Right ventricle myocardium inferior (tissue), 1 donor: ENCODE data around the gene CHST11. TPM values are rescaled to one million over a fixed set of nuclear protein-coding genes. Genes with fewer than 3 reads are reported as not detected.
A peak's percentile ranks its signal among the peaks of the same experiment; 100 is the strongest.
"Not testable (repeated sequence)": the region's sequence is repeated elsewhere in the genome, so short reads cannot be mapped to it uniquely, and the experiment has no call there.

Experiments
- ATAC-seq: fragments of 200-7000 bp; cut with Tn5 transposase; one replicate; pipeline ENCODE4 v1.9.1; 2020; ENCODE audit warnings: mild to moderate bottlenecking, moderate library complexity
- DNase-seq: peaks from one replicate; pipeline ENCODE4 v3.0.0; 2021; ENCODE audit errors: missing footprints
- intact Hi-C: fragments of 100-400 bp; cut with DNase I; formaldehyde crosslinking; loops from one replicate; pipeline ENCODE4 v1.11.0; 2022
- total RNA-seq: library from RNA; stranded (reverse); fragmentation: NEBNext Ultra II Directional; extraction: Animal tissue kit (Norgen Biotek cat#: 25700); gene quantifications from one replicate; pipeline ENCODE4 v1.2.1, GENCODE V29; 2021
- donor health status: DM: no; HTN: yes; CAD: no; lungs with severe emphysema.

Gene CHST11
- total RNA-seq, 1 donor from 2014 or later = 3.7 TPM

DNA sequence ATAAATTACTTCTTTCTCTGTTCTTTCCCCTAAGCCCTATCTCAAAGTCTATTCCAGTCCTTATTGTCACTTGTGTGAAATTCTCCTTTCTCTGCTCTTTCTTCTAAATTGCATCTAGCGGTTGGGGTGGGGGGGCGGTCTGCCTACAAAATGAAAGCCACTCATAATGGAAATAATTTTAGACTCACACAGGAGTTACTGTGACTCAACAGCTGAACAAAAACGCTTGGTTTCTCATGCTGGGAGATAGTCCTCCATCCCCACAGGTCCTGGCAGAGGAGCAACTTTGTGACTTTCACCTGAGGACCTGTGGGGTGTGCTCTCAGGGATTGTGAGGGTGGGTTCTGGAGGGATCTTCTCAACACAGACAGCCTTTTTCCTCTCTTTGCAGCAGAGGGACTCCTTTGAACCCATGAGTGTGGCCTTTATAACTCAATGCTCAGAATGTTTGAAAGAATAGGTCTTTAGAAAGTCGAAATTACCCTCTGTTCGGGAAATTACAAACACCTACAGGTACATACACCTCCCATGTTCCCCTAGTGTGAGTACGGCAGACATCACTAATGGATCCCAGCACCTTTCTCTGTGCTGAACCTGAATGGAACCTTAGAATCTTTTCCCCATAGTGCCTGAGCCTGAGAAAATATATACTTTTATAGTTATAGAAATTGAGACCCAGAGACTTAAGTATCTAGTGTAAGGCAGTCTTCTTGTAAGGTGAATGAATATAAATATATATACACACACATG, 109.7 kb downstream of the CHST11 start:
- DNase-seq (no peak), ATAC-seq (no peak)
- intact Hi-C loops = no loop called here

DNA sequence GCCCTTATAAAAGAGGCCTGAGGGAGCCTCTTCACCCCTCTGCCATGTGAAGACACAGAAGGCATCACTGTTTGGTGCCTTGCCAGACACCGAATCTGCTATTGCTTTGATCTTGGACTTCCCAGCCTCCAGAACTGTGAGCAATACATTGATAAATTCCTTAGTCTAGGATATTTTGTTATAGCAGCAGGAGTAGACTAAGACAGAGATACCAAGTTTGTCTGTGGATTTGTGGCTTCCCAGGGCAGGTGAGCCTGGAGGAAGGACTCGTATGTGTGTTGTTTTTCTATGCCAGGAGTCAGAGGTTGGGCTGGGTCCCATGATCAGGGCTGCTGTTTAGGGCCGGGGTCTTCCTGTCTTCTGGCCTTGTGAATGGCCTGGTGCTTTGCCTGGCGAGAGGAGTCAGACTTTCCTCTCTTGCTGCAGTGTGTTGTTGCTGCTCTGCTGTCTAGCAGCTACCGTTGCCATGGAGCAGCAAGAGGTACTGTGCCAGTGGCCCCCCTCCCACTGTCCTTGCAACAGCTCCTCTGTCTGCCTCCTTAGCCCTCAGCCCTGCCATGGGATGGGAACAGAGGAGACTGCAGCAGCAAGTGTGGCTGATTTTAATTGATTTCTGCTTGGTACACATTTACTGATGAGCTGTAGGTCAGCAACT, 111.2 kb downstream of the CHST11 start:
- DNase-seq = no peak

DNA sequence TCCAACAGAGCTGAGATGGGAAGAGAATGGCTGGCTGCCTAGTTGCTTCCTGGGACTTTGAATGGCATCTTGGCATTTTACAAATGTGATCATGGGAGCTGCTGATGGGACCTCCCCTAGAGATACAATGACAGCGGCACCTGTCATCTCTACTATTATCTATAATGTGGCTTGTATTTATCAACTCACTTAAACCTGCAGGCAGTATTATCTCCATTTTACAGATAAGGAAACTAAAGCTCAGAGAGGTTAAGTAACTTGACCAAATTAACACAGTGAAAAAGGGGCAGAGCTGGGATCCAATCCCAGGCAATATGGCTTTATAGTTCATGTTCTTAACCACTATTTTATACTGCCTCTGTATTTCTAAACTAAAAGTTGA, 111.7 kb downstream of the CHST11 start:
- ATAC-seq = no peak
- DNase-seq = no peak
- intact Hi-C loops = no loop called here

More for the DNA sequence above, 111.2 kb downstream of the CHST11 start:
- intact Hi-C loops = no loop called here
- ATAC-seq = no peak

DNA sequence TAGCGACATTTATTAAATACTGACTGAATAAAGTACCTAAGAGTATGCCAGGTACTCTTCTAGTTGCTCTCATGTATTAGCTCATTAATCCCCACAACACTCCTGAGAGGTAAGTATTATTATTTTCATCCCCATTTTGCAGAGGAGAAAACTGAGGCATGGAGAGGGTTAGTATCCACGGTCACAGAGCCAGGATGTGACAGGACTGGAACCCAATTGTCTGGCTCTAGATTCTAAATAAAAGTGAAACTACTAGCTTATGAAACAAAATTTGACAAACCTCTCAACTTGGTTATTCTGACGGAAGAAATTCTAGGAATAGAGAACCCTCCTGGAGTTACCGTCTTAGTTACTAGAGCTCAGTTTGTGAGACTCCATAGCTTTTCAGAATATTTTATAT, 112.2 kb downstream of the CHST11 start:
- no peak for DNase-seq
- intact Hi-C loops = no loop called here

DNA sequence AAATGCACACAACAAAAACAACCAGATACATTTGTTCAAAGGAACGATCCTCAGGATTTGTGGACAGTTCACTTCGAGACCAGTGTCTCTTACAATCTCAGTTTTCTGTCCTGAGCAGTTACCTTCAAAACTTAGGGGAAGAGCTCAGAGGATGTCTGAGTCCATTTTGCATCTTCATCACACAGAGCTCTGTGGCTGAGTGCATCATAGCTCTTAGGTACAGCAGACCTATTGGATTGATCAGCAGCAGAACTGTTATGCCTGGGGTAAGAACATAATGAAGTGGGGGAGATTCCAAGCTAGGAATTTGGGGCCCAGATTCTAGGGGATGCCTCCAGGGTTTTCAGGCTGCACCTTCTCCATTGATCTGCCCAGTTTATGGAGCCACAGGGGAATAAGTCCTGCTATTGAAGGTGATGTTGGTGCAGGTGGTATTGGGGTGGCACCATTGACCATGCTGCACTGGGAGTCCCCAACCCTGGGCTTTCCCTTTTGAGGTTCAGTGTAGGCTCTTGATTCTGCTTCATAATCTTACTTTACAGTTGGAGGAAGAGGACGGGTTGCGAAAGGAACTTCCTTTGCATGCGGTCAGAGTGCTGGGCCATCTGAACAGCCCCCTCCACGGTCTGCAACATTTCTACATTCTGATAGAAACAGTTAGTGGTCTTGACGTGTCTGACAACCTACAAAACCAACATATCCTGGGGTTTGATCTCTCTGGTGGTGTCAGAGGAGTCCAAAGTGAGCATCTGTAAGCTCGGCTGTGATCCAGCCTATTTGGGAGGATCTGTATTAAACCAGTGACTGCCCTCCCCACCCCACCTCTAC, 112.8 kb downstream of the CHST11 start:
- DNase-seq = no peak
- intact Hi-C loops = no loop called here
- peak; percentile 54 for ATAC-seq

More for the DNA sequence above, 112.2 kb downstream of the CHST11 start:
- no peak for ATAC-seq

DNA sequence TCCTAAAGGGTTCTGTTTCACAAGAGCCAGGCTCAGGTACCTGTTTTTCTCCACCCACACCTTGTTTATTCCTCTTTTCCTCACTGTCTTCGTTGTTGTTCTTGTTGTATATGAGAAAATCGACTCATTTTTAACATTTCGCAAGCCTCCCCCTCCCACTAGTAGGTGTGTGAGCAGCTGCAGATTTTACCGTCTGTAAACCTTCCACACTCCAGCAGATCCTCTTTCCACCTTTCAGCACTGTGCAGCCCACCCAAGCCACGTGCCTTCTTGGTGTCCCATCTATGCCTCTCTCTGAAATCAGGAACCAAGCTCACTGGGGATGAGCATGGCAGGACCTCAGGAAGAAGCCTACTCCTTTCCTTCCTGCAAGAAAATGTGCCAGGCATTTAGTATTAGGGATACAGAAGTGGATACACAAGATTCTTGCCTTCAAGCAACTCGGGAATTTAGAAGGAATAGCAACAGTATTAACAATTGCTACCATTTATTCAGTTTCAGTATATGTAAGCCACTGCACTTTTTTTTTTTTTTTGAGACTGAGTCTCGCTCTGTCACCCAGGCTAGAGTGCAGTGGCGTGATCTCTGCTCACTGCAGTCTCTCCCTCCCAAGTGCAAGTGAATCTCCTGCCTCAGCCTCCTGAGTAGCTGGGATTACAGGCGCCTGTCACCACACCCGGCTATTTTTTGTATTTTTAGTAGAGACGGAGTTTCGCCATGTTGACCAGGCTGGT, 113.6 kb downstream of the CHST11 start:
- DNase-seq (no peak), ATAC-seq (peak; percentile 20)
- intact Hi-C loops = no loop called here

DNA sequence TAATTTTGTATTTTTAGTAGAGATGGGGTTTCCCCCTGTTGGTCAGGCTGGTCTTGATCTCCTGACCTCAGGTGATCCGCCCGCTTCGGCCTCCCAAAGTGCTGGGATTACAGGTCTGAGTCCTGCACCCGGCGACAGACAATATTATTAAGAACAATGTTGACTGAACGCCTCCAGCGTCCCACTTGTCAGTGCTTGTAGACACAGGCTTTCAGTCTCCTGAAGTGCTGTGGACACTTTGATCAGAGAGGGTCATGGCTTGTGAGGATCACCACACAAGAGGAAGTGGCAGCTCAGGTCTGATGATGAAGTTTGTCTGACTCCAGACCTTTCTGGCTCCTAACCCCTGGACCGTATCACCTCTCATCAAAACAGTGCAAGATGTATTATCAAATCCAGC, 114.6 kb downstream of the CHST11 start:
- ATAC-seq (no peak), DNase-seq (no peak)
- intact Hi-C loops = no loop called here

DNA sequence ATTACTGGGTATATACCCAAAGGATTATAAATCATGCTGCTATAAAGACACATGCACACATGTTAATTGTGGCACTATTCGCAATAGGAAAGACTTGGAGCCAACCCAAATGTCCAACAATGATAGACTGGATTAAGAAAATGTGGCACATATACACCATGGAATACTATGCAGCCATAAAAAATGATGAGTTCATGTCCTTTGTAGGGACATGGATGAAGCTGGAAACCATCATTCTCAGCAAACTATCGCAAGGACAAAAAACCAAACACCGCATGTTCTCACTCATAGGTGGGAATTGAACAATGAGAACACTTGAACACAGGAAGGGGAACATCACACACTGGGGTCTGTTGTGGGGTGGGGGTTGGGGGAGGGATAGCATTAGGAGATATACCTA, 117.6 kb downstream of the CHST11 start:
- intact Hi-C loops, ATAC-seq, DNase-seq: not testable (repeated sequence)

DNA sequence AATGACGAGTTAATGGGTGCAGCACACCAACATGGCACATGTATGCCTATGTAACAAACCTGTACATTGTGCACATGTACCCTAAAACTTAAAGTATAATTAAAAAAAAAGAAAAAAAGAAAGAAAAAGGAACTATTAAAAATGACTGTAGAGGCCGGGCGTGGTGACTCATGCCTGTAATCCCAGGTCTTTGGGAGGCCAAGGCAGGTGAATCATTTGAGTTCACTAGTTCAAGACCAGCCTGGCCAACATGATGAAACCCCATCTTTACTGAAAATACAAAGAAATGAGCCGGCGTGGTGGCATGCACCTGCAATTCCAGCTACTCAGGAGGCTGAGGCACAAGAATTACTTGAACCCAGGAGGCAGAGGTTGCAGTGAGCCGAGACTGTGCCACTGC, 118.0 kb downstream of the CHST11 start:
- ATAC-seq, intact Hi-C loops, DNase-seq: not testable (repeated sequence)

DNA sequence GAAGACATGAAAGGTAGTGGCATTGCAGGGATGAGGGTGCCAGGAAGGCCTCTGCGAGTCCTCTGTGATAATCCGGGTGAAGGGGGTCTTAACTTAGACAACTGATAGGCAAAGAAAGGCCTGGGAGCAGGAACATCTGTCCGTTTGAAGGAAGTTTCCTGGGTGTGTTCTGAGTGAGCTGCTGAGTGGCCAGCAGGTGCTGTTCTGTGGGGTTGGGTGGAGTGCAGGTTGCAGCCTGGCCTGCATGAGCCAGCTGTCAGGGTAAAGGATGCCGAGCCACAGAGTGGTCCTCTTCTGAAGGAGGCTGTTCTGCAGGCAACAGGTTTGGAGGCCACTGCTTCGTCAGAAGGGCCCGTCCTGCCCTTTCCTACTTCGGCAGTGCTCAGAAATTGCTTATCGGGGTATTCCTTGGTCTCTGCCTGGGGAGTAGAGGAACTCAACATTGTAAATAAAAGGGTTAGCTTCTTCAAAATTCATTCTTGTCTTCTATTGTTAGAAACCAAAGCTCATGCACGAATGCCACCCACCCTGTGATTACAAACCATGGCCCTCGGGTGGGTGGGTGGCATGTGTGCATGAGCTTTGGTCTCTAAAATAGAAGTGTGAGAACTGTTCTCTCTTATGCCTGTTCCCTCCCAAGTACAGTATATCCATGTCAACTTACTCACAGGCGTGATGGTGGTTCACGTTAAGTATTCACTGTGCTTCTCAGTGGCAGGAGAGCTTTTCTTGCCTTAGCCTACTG, 118.9 kb downstream of the CHST11 start:
- DNase-seq (no peak), ATAC-seq (no peak)
- intact Hi-C loops = no loop called here

DNA sequence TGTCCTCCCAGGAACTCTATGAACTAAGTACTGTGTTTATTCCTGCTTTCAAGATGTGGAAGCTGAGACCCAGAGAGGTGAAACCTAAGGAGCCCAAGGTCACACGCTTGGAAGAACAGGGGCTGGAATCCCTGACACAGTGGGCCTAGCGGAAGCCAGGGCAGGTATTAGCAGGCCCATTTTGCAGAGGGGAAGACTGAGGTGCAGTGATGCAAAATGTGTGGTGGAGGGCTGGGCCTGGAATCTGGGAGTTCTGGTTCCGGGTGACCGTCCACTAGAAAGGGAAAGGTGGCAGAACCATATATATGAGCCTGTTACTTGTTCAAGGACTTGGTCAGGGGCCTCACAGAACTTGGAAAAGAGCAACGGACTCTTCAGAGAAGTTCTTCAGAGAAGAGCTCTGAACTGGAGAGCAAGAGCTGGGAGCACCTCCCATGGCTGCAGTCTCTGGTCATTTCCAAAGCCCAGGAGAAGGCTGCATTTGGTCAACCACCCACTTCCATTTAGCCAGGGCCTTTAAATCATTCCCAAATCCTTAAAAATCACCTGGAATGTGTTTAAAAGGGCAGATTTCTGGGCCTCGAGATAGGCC, 119.5 kb downstream of the CHST11 start:
- intact Hi-C loops = no loop called here
- DNase-seq = no peak
- ATAC-seq = no peak

DNA sequence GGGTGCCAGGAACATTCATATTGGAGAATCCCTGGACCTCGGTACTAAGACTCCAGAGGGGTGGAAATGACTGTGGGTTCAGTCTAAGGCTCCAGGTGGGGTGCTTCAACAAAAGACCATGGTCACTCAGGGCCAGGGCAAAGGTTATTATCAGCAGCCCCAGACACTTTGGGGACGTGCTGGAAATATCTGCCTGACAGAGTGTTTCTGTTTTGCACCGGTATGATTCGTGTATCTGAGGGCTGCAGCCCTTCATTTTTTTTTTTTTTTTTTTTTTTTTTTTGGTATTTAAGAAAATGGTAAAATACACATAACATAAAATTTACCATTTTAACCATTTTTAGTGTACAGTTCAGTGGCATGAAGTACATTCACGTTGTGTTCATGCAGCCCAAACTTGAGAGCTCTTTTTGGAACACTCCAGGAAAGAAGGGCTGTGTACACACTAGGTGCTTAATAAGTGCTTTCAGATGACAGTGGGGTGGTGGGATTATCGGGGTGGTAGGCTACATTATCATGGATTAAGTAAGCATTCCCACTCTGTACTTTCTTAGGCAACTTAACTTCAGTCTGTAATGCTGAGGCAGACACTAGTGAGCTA, 120.3 kb downstream of the CHST11 start:
- no peak for DNase-seq
- ATAC-seq = no peak
- intact Hi-C loops = no loop called here

DNA sequence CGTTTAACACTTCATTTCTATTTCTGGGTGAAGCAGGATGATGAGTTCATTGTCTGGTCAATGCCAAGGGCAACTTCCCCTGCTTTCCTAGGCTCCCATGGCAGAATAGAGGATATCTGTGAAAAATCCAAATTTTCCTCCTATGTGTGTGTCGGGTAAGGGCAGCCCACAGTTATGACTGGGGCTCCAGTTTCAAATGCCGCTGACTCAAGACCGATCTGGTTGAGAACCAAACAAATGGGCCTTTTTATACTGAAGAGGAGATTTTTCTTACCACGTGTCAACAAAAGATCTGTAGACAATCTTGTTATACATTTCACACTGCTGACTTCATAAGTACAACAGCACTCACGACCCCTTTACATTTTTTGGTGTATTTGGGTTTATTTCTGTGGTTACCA, 120.8 kb downstream of the CHST11 start:
- ATAC-seq = no peak
- no peak for DNase-seq
- intact Hi-C loops = no loop called here

DNA sequence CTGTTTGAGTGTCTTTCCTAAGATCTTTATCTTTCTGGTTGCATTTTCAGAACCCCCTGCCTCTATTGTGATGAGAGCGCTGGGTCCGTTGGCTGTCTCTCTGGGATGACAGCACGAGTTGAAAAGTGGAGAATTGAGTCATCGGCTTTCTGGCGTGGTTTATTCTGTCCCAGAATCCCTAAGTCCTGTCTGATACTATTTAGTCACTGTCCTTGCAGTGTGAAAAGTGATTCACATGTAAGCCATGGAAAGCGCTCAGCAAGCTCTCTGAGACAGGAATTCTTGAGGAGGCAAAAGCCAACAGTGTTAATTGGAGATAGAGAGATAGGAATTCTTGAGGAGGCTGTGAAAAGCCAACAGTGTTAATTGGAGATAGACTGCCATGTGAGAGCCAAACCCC, 121.7 kb downstream of the CHST11 start:
- intact Hi-C loops = no loop called here
- ATAC-seq (no peak), DNase-seq (no peak)

DNA sequence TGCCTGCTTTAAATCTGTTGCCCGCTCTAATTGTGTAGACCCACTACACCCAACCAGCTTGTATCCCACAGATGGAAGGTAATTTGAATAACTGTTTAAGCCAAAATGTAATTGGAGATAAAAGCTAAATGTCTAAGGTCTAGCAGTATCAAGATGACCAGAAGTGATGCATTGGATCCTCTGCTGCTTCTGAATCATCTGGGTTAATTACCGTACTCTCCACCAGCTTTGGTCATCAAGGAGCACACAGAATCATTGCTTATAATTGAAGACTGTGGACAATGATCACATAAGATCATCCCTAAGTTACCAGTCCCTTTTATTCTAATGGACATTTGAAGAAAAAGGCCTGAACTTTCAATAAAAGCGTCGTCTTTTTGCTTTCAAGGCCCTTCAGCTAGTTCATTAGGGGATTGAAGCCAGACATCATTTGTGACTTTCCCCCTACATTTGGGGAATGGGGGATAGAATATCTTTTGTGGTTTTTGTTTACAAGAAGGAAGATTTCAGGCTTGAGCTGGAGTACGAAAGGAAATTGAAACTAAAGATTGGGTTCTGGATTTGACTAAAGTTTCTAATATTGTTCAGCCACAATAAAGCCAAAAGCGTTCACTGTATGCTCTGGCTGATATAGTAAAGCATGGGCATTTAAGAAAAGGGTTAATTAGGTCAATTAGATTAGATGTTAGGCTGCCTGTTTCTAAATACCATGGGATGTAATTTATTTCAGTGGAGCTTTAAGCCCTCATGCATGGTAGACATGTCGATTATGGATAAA, 123.2 kb downstream of the CHST11 start:
- ATAC-seq (no peak), DNase-seq (no peak)
- intact Hi-C loops = no loop called here

DNA sequence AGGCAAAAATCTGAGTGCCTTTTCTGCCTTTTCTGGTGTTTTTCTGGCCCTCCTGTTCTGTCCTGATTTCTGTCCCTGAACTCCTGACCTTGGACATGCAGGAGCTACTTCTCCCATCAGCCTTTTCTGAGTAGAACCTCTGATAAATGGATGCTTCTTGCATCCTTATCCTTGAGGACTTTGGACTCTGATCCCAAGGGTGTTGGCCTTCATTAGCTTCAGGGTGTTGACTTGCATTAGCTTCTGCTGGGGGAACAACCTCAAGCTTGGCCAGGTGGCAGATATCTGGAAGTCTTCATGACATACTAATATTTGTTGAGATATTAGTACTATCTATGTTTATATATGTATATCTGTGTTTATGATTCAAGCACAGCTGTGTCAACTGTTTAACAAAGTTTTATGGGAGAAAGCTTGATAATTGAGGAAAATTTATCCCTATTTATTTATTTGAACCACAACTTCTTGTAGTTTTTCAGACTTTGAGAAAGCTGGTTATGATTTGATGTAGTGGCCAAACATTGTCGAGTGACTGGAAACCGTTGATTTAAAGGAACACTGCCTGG, 124.3 kb downstream of the CHST11 start:
- DNase-seq (no peak), ATAC-seq (no peak)
- intact Hi-C loops = no loop called here

DNA sequence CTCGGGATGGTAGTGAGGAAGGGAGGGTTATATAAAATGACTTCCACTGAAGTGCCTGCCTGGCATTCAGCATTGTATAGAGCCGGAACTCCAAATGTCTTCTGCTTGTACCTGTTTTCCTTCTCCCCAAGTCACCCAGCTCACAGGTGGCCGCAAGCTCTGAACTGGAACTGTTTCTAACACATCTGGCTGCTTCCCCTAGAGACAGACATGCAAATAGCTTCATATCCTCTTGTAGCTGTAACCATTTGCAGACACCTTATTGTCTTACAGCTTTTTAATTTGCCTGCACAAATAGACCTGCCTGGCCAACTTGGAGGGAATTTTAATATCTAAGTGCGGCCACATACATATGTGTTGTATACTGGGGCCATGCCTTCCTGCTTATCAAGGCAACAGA, 126.0 kb downstream of the CHST11 start:
- no peak for ATAC-seq
- DNase-seq = no peak
- intact Hi-C loops = no loop called here
